IMR-90 (cell line): ENCODE measurements around the gene RBM23. TPM values are rescaled to one million over a fixed set of nuclear protein-coding genes. Genes with fewer than 3 reads are reported as not detected.

Experiments used
- ATAC-seq: fragments of 200-7000 bp; cut with Tn5 transposase; 2 replicates; pipeline ENCODE4 v1.9.1; 2020; ENCODE audit warnings: low read depth, mild to moderate bottlenecking, moderate library complexity
- BruUV-seq: library from RNA; stranded (reverse); fragments of 400-500 nt; replicated peaks from 2 replicates; lab custom pipeline; 2021; lab: Mats Ljungman, UMichigan
- CTCF ChIA-PET: fragments of 300-600 bp; formaldehyde crosslinking; extraction: SDS; loops from one replicate; lab custom pipeline; 2021; ENCODE audit warnings: antibody characterized with exemption; lab: Yijun Ruan, JAX
- POLR2A ChIA-PET: fragments of 300-600 bp; sonication (Branson Sonifier 250); formaldehyde crosslinking; loops from one replicate; lab custom pipeline; 2022; ENCODE audit warnings: antibody characterized with exemption; ENCODE audit not compliant: unreplicated experiment; lab: Charles Lee
- DNase-seq: peaks from one replicate; pipeline ENCODE4 v3.0.0; 2013
- H2AFZ ChIP-seq: replicated peaks from 2 replicates; pipeline ENCODE3; 2013; ENCODE audit warnings: low read length, mild to moderate bottlenecking; ENCODE audit not compliant: poor library complexity
- H2AK5ac ChIP-seq: 2 replicates; pipeline ENCODE4 v1.6.1; 2013; ENCODE audit warnings: low read depth, low read length, inconsistent platforms
- H2AK9ac ChIP-seq: replicated peaks from 2 replicates; pipeline ENCODE3; 2013; ENCODE audit warnings: mild to moderate bottlenecking, low read depth, low read length, moderate library complexity; ENCODE audit not compliant: poor library complexity
- H2BK120ac ChIP-seq: 2 replicates; pipeline ENCODE4 v1.6.1; 2013; ENCODE audit warnings: low read depth, low read length, inconsistent platforms
- H2BK15ac ChIP-seq: 3 replicates; pipeline ENCODE4 v1.6.1; 2013; ENCODE audit warnings: low read depth, low read length, inconsistent platforms
- H2BK20ac ChIP-seq: 2 replicates; pipeline ENCODE4 v1.6.1; 2013; ENCODE audit warnings: low read depth, mild to moderate bottlenecking, inconsistent platforms, low read length, moderate library complexity
- H2BK5ac ChIP-seq: 2 replicates; pipeline ENCODE4 v1.6.1; 2013; ENCODE audit warnings: mild to moderate bottlenecking, low read depth, low read length, inconsistent platforms; ENCODE audit not compliant: poor library complexity, severe bottlenecking
- H3K14ac ChIP-seq: replicated peaks from 2 replicates; pipeline ENCODE4 v1.6.1; 2013; ENCODE audit warnings: low read depth, low read length, inconsistent platforms
- H3K18ac ChIP-seq: 2 replicates; pipeline ENCODE4 v1.6.1; 2013; ENCODE audit warnings: low read depth, low read length, control low read depth
- H3K23ac ChIP-seq: 2 replicates; pipeline ENCODE4 v1.6.1; 2013; ENCODE audit warnings: low read depth, low read length, inconsistent platforms
- H3K27ac ChIP-seq: 2 replicates; pipeline ENCODE4 v1.5.1; 2013; ENCODE audit warnings: mild to moderate bottlenecking, control low read depth, low read length; ENCODE audit not compliant: insufficient read depth
- H3K27me3 ChIP-seq: 2 replicates; pipeline ENCODE4 v1.6.1; 2013; ENCODE audit warnings: low read length; ENCODE audit not compliant: control insufficient read depth, insufficient read depth
- H3K36me3 ChIP-seq: 2 replicates; pipeline ENCODE4 v1.6.1; 2013; ENCODE audit warnings: low read length, mixed read lengths; ENCODE audit not compliant: control insufficient read depth, insufficient read depth
- H3K4ac ChIP-seq: 2 replicates; pipeline ENCODE4 v1.6.1; 2013; ENCODE audit warnings: low read depth, low read length, inconsistent platforms
- H3K4me1 ChIP-seq: 2 replicates; pipeline ENCODE4 v1.6.1; 2013; ENCODE audit warnings: low read length, mixed read lengths; ENCODE audit not compliant: control insufficient read depth, insufficient read depth
- H3K4me2 ChIP-seq: 2 replicates; pipeline ENCODE4 v1.6.1; 2013; ENCODE audit warnings: low read depth, mild to moderate bottlenecking, control low read depth, low read length, moderate library complexity
- H3K4me3 ChIP-seq: 2 replicates; pipeline ENCODE4 v1.5.1; 2013; ENCODE audit warnings: low read depth, mild to moderate bottlenecking, control low read depth, low read length, moderate library complexity; ENCODE audit not compliant: insufficient read depth
- H3K56ac ChIP-seq: 2 replicates; pipeline ENCODE4 v1.6.1; 2013; ENCODE audit warnings: low read length, inconsistent platforms; ENCODE audit not compliant: insufficient read depth; ENCODE audit errors: extremely low read depth
- H3K79me1 ChIP-seq, 2 experiments: 2 replicates each; pipeline ENCODE4 v1.6.1; 2013; ENCODE audit warnings: low read length in 2 of 2, inconsistent platforms in 1 of 2, low read depth in 1 of 2
- H3K9ac ChIP-seq: 2 replicates; pipeline ENCODE4 v1.6.1; 2013; ENCODE audit warnings: low read depth, low read length, control low read depth
- H3K9me1 ChIP-seq: 2 replicates; pipeline ENCODE4 v1.6.1; 2013; ENCODE audit warnings: low read length, inconsistent platforms; ENCODE audit not compliant: insufficient read depth
- H3K9me3 ChIP-seq: 2 replicates; pipeline ENCODE4 v1.6.1; 2013; ENCODE audit warnings: low read length; ENCODE audit not compliant: control insufficient read depth, insufficient read depth
- H4K20me1 ChIP-seq: 2 replicates; pipeline ENCODE4 v1.6.1; 2013; ENCODE audit warnings: low read length, inconsistent platforms; ENCODE audit not compliant: insufficient read depth
- H4K5ac ChIP-seq: 2 replicates; pipeline ENCODE4 v1.6.1; 2013; ENCODE audit warnings: mild to moderate bottlenecking, low read depth, low read length, control low read depth
- H4K8ac ChIP-seq, 2 experiments: 2 replicates each; pipeline ENCODE4 v1.6.1; 2013; ENCODE audit warnings: low read depth in 2 of 2, low read length in 2 of 2, control low read depth in 1 of 2, inconsistent platforms in 1 of 2
- H4K91ac ChIP-seq: 2 replicates; pipeline ENCODE4 v1.6.1; 2013; ENCODE audit warnings: low read depth, low read length, inconsistent platforms; ENCODE audit not compliant: insufficient read depth
- BHLHE40 ChIP-seq: fragments of 150-350 bp; IDR thresholded peaks from 2 replicates; pipeline ENCODE4 v1.6.1; 2016; ENCODE audit warnings: mild to moderate bottlenecking, low read depth, low read length
- CEBPB ChIP-seq: IDR thresholded peaks from 2 replicates; pipeline ENCODE4 v1.6.1; 2012; ENCODE audit warnings: low read depth, low read length, improper control_type of control experiment
- CHD1 ChIP-seq: IDR thresholded peaks from 2 replicates; pipeline ENCODE4 v1.6.1; 2012; ENCODE audit warnings: low read depth, low read length, improper control_type of control experiment
- ELK1 ChIP-seq: fragments of 150-350 bp; IDR thresholded peaks from 2 replicates; pipeline ENCODE4 v1.6.1; 2016; ENCODE audit warnings: low read depth, mild to moderate bottlenecking, low read length, moderate library complexity, borderline replicate concordance
- FOS ChIP-seq: fragments of 150-350 bp; IDR thresholded peaks from 2 replicates; pipeline ENCODE4 v1.6.1; 2016; ENCODE audit warnings: low read depth, low read length
- MAFK ChIP-seq: IDR thresholded peaks from 2 replicates; pipeline ENCODE4 v1.6.1; 2012; ENCODE audit warnings: low read depth, low read length, improper control_type of control experiment
- MAZ ChIP-seq: IDR thresholded peaks from 2 replicates; pipeline ENCODE4 v1.6.1; 2012; ENCODE audit warnings: low read depth, mild to moderate bottlenecking, low read length, improper control_type of control experiment, moderate library complexity, borderline replicate concordance
- MXI1 ChIP-seq: IDR thresholded peaks from 2 replicates; pipeline ENCODE4 v1.6.1; 2012; ENCODE audit warnings: low read depth, mild to moderate bottlenecking, low read length, moderate library complexity, borderline replicate concordance
- NFE2L2 ChIP-seq: fragments of 150-350 bp; IDR thresholded peaks from 2 replicates; pipeline ENCODE4 v1.6.1; 2016; ENCODE audit warnings: low read depth, mild to moderate bottlenecking, low read length
- POLR2A ChIP-seq: IDR thresholded peaks from 2 replicates; pipeline ENCODE4 v1.6.1; 2012; ENCODE audit warnings: mild to moderate bottlenecking, low read depth, low read length
- RAD21 ChIP-seq: IDR thresholded peaks from 2 replicates; pipeline ENCODE4 v1.6.1; 2012; ENCODE audit warnings: low read length, improper control_type of control experiment
- RCOR1 ChIP-seq: IDR thresholded peaks from 2 replicates; pipeline ENCODE4 v1.6.1; 2012; ENCODE audit warnings: mild to moderate bottlenecking, low read length, improper control_type of control experiment; ENCODE audit not compliant: insufficient replicate concordance
- RFX5 ChIP-seq: IDR thresholded peaks from 2 replicates; pipeline ENCODE4 v1.8.0; 2012; ENCODE audit warnings: low read depth, mild to moderate bottlenecking, low read length, moderate library complexity
- SMC3 ChIP-seq: fragments of 150-350 bp; IDR thresholded peaks from 2 replicates; pipeline ENCODE4 v1.6.1; 2016; ENCODE audit warnings: low read depth, mild to moderate bottlenecking, antibody characterized with exemption, low read length, moderate library complexity
- USF2 ChIP-seq: fragments of 150-350 bp; IDR thresholded peaks from 2 replicates; pipeline ENCODE4 v1.6.1; 2017; ENCODE audit warnings: mild to moderate bottlenecking, antibody characterized with exemption, low read length, low read depth
- WGBS, 2 experiments: methylation state at CpG; one replicate each; pipeline versions ENCODE4 v1.1.5 to v1.1.7; 2013; ENCODE audit warnings: missing lambda C conversion rate in 2 of 2; ENCODE audit not compliant: insufficient read length in 1 of 2; ENCODE audit errors: extremely low coverage in 2 of 2; 5-methylcytosine and 5-hydroxymethylcytosine counted together
- dilution Hi-C: fragments of 300-500 bp; cut with HindIII; formaldehyde crosslinking; loops from one replicate; pipeline ENCODE4 v1.14.3; 2018; ENCODE audit warnings: low sequenced_read_pairs; ENCODE audit not compliant: unreplicated experiment
- in situ Hi-C: fragments of 300-500 bp; cut with MboI; formaldehyde crosslinking; loops from 3 replicates; pipeline ENCODE4 v1.14.3; 2019; ENCODE audit warnings: low sequenced_read_pairs, inconsistent platforms, mixed read lengths
- intact Hi-C: fragments of 100-400 bp; cut with micrococcal nuclease; formaldehyde crosslinking; loops from 2 replicates; pipeline ENCODE4 v1.10.0; 2022
- polyA plus RNA-seq, 3 experiments: library from polyadenylated mRNA; depleted of rRNA; stranded (reverse); fragments of >200 nt; gene quantifications; 2 replicates each; pipeline ENCODE4 v1.2.3, GENCODE V29; 2012; ENCODE audit warnings: low replicate concordance in 1 of 3
- total RNA-seq: library from RNA; depleted of rRNA; stranded (reverse); fragments of >200 nt; gene quantifications from 2 replicates; pipeline ENCODE4 v1.2.3, GENCODE V29; 2012

RBM23 gene
- total and polyA plus RNA-seq, 2 of the 4 experiments (the other 2 are of a cell fraction) = 44.7 to 375 TPM

- no peaks in the 10 kb centered on the region for H3K9me3 ChIP-seq
- H2BK15ac ChIP-seq = no peak overlapping the region
- H2BK20ac ChIP-seq = no peak overlapping the region
- no peak overlapping the region for H2BK5ac ChIP-seq
- peaks cover 5% of the 10 kb centered on the region; the same call in 1 of the 2 replicates for H3K4me1 ChIP-seq
- ChIA-PET POLR2A (no interaction called here), CTCF (interaction anchor here (1.8 kb wide), 1 partner anchor 15 kb away, joined by 7 read pairs; no protein-coding TSS in a partner anchor)
- dilution Hi-C loops (no loop called here), intact Hi-C loops (no loop called here), in situ Hi-C loops (no loop called here)
- ATAC-seq (no peak), DNase-seq (no peak)
- H3K36me3 ChIP-seq = no peaks in the 10 kb centered on the region
- H3K27ac ChIP-seq = no peak overlapping the region
- no peaks in the 10 kb centered on the region for H3K27me3 ChIP-seq
- no peak overlapping the region for H3K4me3 ChIP-seq
- H2AK5ac ChIP-seq = no peak overlapping the region
- H3K9me1 ChIP-seq = peaks cover 11% of the 10 kb centered on the region; the same call in 1 of the 2 replicates
- no peak overlapping the region for H2AFZ ChIP-seq
- H3K4me2 ChIP-seq = no peak overlapping the region
- H3K79me1 ChIP-seq = peaks cover 7 to 17% of the 10 kb centered on the region in 2 experiments; a peak in 3 of 4 replicates
- no peak overlapping the region for H2BK120ac ChIP-seq
- H3K14ac ChIP-seq = no peak overlapping the region
- BruUV-seq = no TSS peak
- no peak overlapping the region for H4K5ac ChIP-seq
- H3K9ac ChIP-seq = no peak overlapping the region
- no peak overlapping the region for H4K8ac ChIP-seq
- no peak overlapping the region for H3K56ac ChIP-seq
- WGBS, 2 experiments = 93% methylated on average over 3 of the region's 11 CpGs; no CpG with 5 or more reads in 1 of the 2 experiments
- no peaks in the 10 kb centered on the region for H4K20me1 ChIP-seq
- H2AK9ac ChIP-seq = peak overlapping the region; percentile 28
- no peak overlapping the region for H4K91ac ChIP-seq
- H3K18ac ChIP-seq = no peak overlapping the region
- no peak overlapping the region for H3K23ac ChIP-seq
- H3K4ac ChIP-seq = no peak overlapping the region
- no peak for TF ChIP-seq RFX5
- no peak for TF ChIP-seq CEBPB
- no peak for TF ChIP-seq MAZ
- TF ChIP-seq SMC3 = no peak
- TF ChIP-seq ELK1 = no peak
- TF ChIP-seq USF2 = no peak
- TF ChIP-seq RCOR1 = no peak
- no peak for TF ChIP-seq FOS
- TF ChIP-seq MXI1 = no peak
- no peak for TF ChIP-seq NFE2L2
- no peak for TF ChIP-seq MAFK
- TF ChIP-seq CHD1 = no peak
- TF ChIP-seq BHLHE40 = no peak
- TF ChIP-seq RAD21 = no peak
- no peak for TF ChIP-seq POLR2A
Measured at GRCh38 chr14:22884738-22885523, 34.0 kb downstream of the RBM23 start.
